Testis (tissue), 2 donors: ENCODE data around the gene DDX25.

ENCODE experiments used
- POLR2A ChIP-seq: fragments of 450-650 bp; IDR thresholded peaks from one replicate; pipeline ENCODE4 v1.6.1; 2017; ENCODE audit warnings: antibody characterized with exemption, mild to moderate bottlenecking, moderate library complexity
- TF ChIP-seq, protein P1 (sequence below), 3 experiments: fragments of 450-650 bp in 2 of 3; fragments of 200-600 bp in 1 of 3; sonication (generic) in 1 of 3; IDR thresholded peaks; one replicate each; pipeline ENCODE4 v1.5.1; 2016 to 2019; ENCODE audit warnings: antibody characterized with exemption in 3 of 3, mild to moderate bottlenecking in 2 of 3, moderate library complexity in 1 of 3

- TF ChIP-seq, protein P1, sequence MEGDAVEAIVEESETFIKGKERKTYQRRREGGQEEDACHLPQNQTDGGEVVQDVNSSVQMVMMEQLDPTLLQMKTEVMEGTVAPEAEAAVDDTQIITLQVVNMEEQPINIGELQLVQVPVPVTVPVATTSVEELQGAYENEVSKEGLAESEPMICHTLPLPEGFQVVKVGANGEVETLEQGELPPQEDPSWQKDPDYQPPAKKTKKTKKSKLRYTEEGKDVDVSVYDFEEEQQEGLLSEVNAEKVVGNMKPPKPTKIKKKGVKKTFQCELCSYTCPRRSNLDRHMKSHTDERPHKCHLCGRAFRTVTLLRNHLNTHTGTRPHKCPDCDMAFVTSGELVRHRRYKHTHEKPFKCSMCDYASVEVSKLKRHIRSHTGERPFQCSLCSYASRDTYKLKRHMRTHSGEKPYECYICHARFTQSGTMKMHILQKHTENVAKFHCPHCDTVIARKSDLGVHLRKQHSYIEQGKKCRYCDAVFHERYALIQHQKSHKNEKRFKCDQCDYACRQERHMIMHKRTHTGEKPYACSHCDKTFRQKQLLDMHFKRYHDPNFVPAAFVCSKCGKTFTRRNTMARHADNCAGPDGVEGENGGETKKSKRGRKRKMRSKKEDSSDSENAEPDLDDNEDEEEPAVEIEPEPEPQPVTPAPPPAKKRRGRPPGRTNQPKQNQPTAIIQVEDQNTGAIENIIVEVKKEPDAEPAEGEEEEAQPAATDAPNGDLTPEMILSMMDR (IDR thresholded peaks at IDR 0.05) = no peak
- no peak for TF ChIP-seq POLR2A
Observed at GRCh38 chr11:125925804-125926203, 21.5 kb downstream of the DDX25 start.
